A549 treated with DMSO at 1 μM for 4 hours (cell line): ENCODE data around the gene IFT22. TPM values are rescaled to one million over a fixed set of nuclear protein-coding genes. Genes with fewer than 3 reads are reported as not detected.

Source experiments
- total RNA-seq: library from RNA; stranded (reverse); fragments of 200-300 nt; extraction: Qiagen RNA extraction; gene quantifications from 5 replicates; pipeline ENCODE4 v1.2.3, GENCODE V29; 2022; ENCODE audit warnings: low read depth

The IFT22 gene
- total RNA-seq = 50.8 to 53.4 TPM (median 51.6 TPM) in 5 replicates

GRCh38 chr7:101321491-101322401, at the start of gene IFT22:
IFT22 (minus strand) TSS chr7:101321812; CDS start chr7:101321709, 103 bp downstream.

GRCh38 chr7:101362334-101363195, 41.0 kb upstream of the IFT22 start, which contains the start of gene COL26A1:
COL26A1 (plus strand) TSS chr7:101362875; CDS start chr7:101363033, 158 bp downstream.

Other genes starting within 250 kb of the IFT22 start
- gene TRIM56, start 236.3 kb downstream of the IFT22 start, total RNA-seq = 7.7 to 12.6 TPM (median 12.3 TPM) in 5 replicates
- gene SERPINE1, start 194.7 kb downstream of the IFT22 start, total RNA-seq = 793 to 966 TPM (median 846 TPM) in 5 replicates
- gene AP1S1, start 167.3 kb downstream of the IFT22 start, total RNA-seq = 137 to 151 TPM (median 144 TPM) in 5 replicates
- 7.8 to 23.5 TPM (median 15.1 TPM) in 5 replicates for gene VGF, start 156.2 kb downstream of the IFT22 start, total RNA-seq
- 0.09 to 0.28 TPM (median 0.17 TPM) in 5 replicates for gene NAT16, start 141.5 kb downstream of the IFT22 start, total RNA-seq
- gene MOGAT3, start 120.8 kb downstream of the IFT22 start, total RNA-seq = not detected in 5 replicates
- 68.0 to 84.6 TPM (median 78.5 TPM) in 5 replicates for gene PLOD3, start 104.2 kb downstream of the IFT22 start, total RNA-seq
- 74.0 to 96.8 TPM (median 90.4 TPM) in 5 replicates for gene ZNHIT1, start 103.6 kb downstream of the IFT22 start, total RNA-seq
- gene CLDN15, start 84.0 kb downstream of the IFT22 start, total RNA-seq = 7.1 to 16.5 TPM (median 12.2 TPM) in 5 replicates
- 132 to 143 TPM (median 139 TPM) in 5 replicates for gene FIS1, start 76.7 kb downstream of the IFT22 start, total RNA-seq
- 0.21 to 0.58 TPM (median 0.49 TPM) in 5 replicates for gene COL26A1, start 41.1 kb upstream of the IFT22 start, total RNA-seq